GM18520 (cell line): Measurements from ENCODE around the gene UCK1.
"Not testable (repeated sequence)": the region's sequence is repeated elsewhere in the genome, so short reads cannot be mapped to it uniquely, and the experiment has no call there.

ENCODE experiments used
- ATAC-seq: cut with Tn5 transposase; IDR thresholded peaks from one replicate; pipeline ENCODE4 v1.9.1; 2021; ENCODE audit not compliant: unreplicated experiment

UCK1 gene

GRCh38 chr9:131523451-131524435 is 7.3 kb downstream of the UCK1 start:
- no peak for ATAC-seq

- no peak for ATAC-seq
Measured at GRCh38 chr9:131523086-131523388, 8.0 kb downstream of the UCK1 start.

GRCh38 chr9:131522257-131523085 is 8.6 kb downstream of the UCK1 start:
- no peak for ATAC-seq

- ATAC-seq: no peak
Measured at GRCh38 chr9:131521822-131522221, 9.2 kb downstream of the UCK1 start.

- no peak for ATAC-seq
Measured at GRCh38 chr9:131521203-131521602, 9.9 kb downstream of the UCK1 start.

- ATAC-seq: no peak
Measured at GRCh38 chr9:131520503-131520902, 10.6 kb downstream of the UCK1 start.

GRCh38 chr9:131518553-131518952 is 12.5 kb downstream of the UCK1 start:
- no peak for ATAC-seq

- no peak for ATAC-seq
Measured at GRCh38 chr9:131517761-131518190, 13.3 kb downstream of the UCK1 start.

- ATAC-seq: no peak
Measured at GRCh38 chr9:131516930-131517329, 14.1 kb downstream of the UCK1 start.

- no peak for ATAC-seq
Measured at GRCh38 chr9:131516100-131516499, 15.0 kb downstream of the UCK1 start.

GRCh38 chr9:131515559-131516031 is 15.5 kb downstream of the UCK1 start:
- not testable (repeated sequence) for ATAC-seq

GRCh38 chr9:131513177-131513576 is 17.9 kb downstream of the UCK1 start:
- no peak for ATAC-seq

- ATAC-seq: no peak
Measured at GRCh38 chr9:131511880-131512279, 19.2 kb downstream of the UCK1 start.

GRCh38 chr9:131511416-131511815 is 19.6 kb downstream of the UCK1 start:
- ATAC-seq: no peak

GRCh38 chr9:131505012-131505411 is 26.1 kb downstream of the UCK1 start:
- no peak for ATAC-seq

GRCh38 chr9:131503626-131504465 is 27.2 kb downstream of the UCK1 start:
- no peak for ATAC-seq

GRCh38 chr9:131502781-131503625 is 28.1 kb downstream of the UCK1 start, which contains the start of gene POMT1:
Gene POMT1, plus strand, starts transcription at chr9:131502918. Its CDS starts 1,301 bp downstream, at chr9:131504219.
- ATAC-seq: peak; percentile 68

- ATAC-seq: no peak
Measured at GRCh38 chr9:131500939-131501541, 30.0 kb downstream of the UCK1 start.

GRCh38 chr9:131500377-131500776 is 30.7 kb downstream of the UCK1 start:
- ATAC-seq: no peak
